K562 (cell line): ENCODE measurements around the gene PLEKHG3. TPM values are rescaled to one million over a fixed set of nuclear protein-coding genes. Genes with fewer than 3 reads are reported as not detected.
"Not testable (repeated sequence)": the region's sequence is repeated elsewhere in the genome, so short reads cannot be mapped to it uniquely, and the experiment has no call there.

Source experiments
- ATAC-seq: fragments of 200-7000 bp; cut with Tn5 transposase; 3 replicates; pipeline ENCODE4 v1.9.1; 2020; ENCODE audit warnings: moderate library complexity
- BruUV-seq: library from RNA; stranded (reverse); fragments of 400-500 nt; replicated peaks from 2 replicates; lab custom pipeline; 2021; lab: Mats Ljungman, UMichigan
- CTCF ChIA-PET: fragments of 300-600 bp; formaldehyde crosslinking; extraction: SDS; loops from one replicate; lab custom pipeline; 2021; ENCODE audit warnings: low intra/inter-chr PET ratio; lab: Yijun Ruan, JAX
- POLR2A ChIA-PET: fragments of 300-600, 350-650 bp; sonication (Branson Sonifier 250); formaldehyde crosslinking; extraction: SDS; loops from one replicate; lab custom pipeline; 2021; ENCODE audit warnings: antibody characterized with exemption, inconsistent platforms; lab: Yijun Ruan, JAX
- DNase-seq, 4 experiments: peaks; one replicate each; pipeline versions ENCODE4 v3.0.0 to v3.0.0-alpha.2; 2011 to 2018; ENCODE audit warnings: low spot score in 3 of 4, mixed read lengths in 3 of 4; ENCODE audit errors: extremely low read depth in 1 of 4
- FAIRE-seq: peaks from 2 replicates; lab custom pipeline; 2011; peaks lifted over from hg19 to GRCh38; lab: Jason Lieb, UNC
- H2AFZ ChIP-seq: 2 replicates; pipeline ENCODE4 v1.6.0; 2011; ENCODE audit warnings: low read depth, low read length, control low read depth, inconsistent platforms
- H3K27ac ChIP-seq: fragments of 200-600 bp; 3 replicates; pipeline ENCODE4 v1.8.0; 2011; ENCODE audit warnings: low read depth, mild to moderate bottlenecking, control low read depth, inconsistent platforms, low read length, moderate library complexity, mixed read lengths; ENCODE audit errors: extremely low read depth
- H3K27me3 ChIP-seq, 2 experiments: fragments of 300-600 bp in 1 of 2; 2 replicates in 1 of 2; 3 replicates in 1 of 2; pipeline versions ENCODE4 v1.6.0 to v1.8.0; 2011; ENCODE audit warnings: inconsistent platforms in 2 of 2, low read length in 2 of 2, mild to moderate bottlenecking in 1 of 2, mixed read lengths in 1 of 2, moderate library complexity in 1 of 2; ENCODE audit not compliant: control insufficient read depth in 2 of 2, insufficient read depth in 2 of 2
- H3K36me3 ChIP-seq: fragments of 300-600 bp; 3 replicates; pipeline ENCODE4 v1.8.0; 2011; ENCODE audit warnings: mild to moderate bottlenecking, low read length, inconsistent platforms; ENCODE audit not compliant: control insufficient read depth, insufficient read depth
- H3K4me1 ChIP-seq, 2 experiments: fragments of 200-600 bp in 1 of 2; replicated peaks in 1 of 2; 2 replicates in 1 of 2; 3 replicates in 1 of 2; pipeline versions ENCODE4 v1.5.1 to v1.8.0; 2011; ENCODE audit warnings: inconsistent platforms in 2 of 2, low read length in 2 of 2, mild to moderate bottlenecking in 1 of 2, mixed read lengths in 1 of 2, moderate library complexity in 1 of 2; ENCODE audit not compliant: control insufficient read depth in 2 of 2, insufficient read depth in 2 of 2
- H3K4me2 ChIP-seq: 2 replicates; pipeline ENCODE4 v1.6.1; 2011; ENCODE audit warnings: low read length, control low read depth, inconsistent platforms, mixed read lengths; ENCODE audit not compliant: insufficient read depth
- H3K4me3 ChIP-seq: fragments of 200-600 bp; sonication (generic), shearing (Covaris generic); 2 replicates; pipeline ENCODE4 v1.5.1; 2016; ENCODE audit warnings: control low read depth, inconsistent platforms
- H3K79me2 ChIP-seq: fragments of 200-600 bp; 3 replicates; pipeline ENCODE4 v1.8.0; 2011; ENCODE audit warnings: low read length, inconsistent platforms; ENCODE audit not compliant: control insufficient read depth, insufficient read depth
- H3K9ac ChIP-seq, 2 experiments: 2 replicates each; pipeline versions ENCODE4 v1.6.0 to v1.6.1; 2011; ENCODE audit warnings: low read depth in 2 of 2, low read length in 2 of 2, control low read depth in 1 of 2, inconsistent platforms in 1 of 2, mild to moderate bottlenecking in 1 of 2, mixed read lengths in 1 of 2; ENCODE audit not compliant: insufficient read depth in 1 of 2
- H3K9me1 ChIP-seq: one replicate; pipeline ENCODE4 v1.6.0; 2011; ENCODE audit warnings: inconsistent platforms, mild to moderate bottlenecking, low read length, moderate library complexity; ENCODE audit not compliant: control insufficient read depth, insufficient read depth
- H3K9me3 ChIP-seq: replicated peaks from 2 replicates; pipeline ENCODE4 v1.5.1; 2011; ENCODE audit warnings: low read depth, low read length, inconsistent platforms; ENCODE audit not compliant: control insufficient read depth, insufficient read depth
- H4K20me1 ChIP-seq: replicated peaks from 2 replicates; pipeline ENCODE4 v1.6.1; 2011; ENCODE audit warnings: low read length, inconsistent platforms, mixed read lengths; ENCODE audit not compliant: control insufficient read depth, insufficient read depth
- CBX3 ChIP-seq, 2 experiments: IDR thresholded peaks; 1 replicate in 1 of 2; 2 replicates in 1 of 2; pipeline ENCODE4 v1.6.1; 2012; ENCODE audit warnings: inconsistent platforms in 2 of 2, low read length in 2 of 2, borderline replicate concordance in 1 of 2, control low read depth in 1 of 2
- CHD2 ChIP-seq: IDR thresholded peaks from 2 replicates; pipeline ENCODE4 v1.6.1; 2011; ENCODE audit warnings: low read depth, low read length
- GABPB1 ChIP-seq: sonication (generic); formaldehyde crosslinking; IDR thresholded peaks from 2 replicates; pipeline ENCODE4 v1.8.0; 2022; ENCODE audit warnings: mild to moderate bottlenecking, missing genetic modification reagents
- HBP1 ChIP-seq: fragments of 450-650 bp; formaldehyde crosslinking; IDR thresholded peaks from 2 replicates; pipeline ENCODE4 v1.4.0; 2022; ENCODE audit warnings: missing genetic modification characterization
- MTA3 ChIP-seq: fragments of 450-650 bp; formaldehyde crosslinking; IDR thresholded peaks from 2 replicates; pipeline ENCODE4 v1.6.1; 2017; ENCODE audit warnings: mild to moderate bottlenecking, borderline replicate concordance
- NCOA4 ChIP-seq: fragments of 450-650 bp; IDR thresholded peaks from 2 replicates; pipeline ENCODE4 v1.6.1; 2018; ENCODE audit warnings: mild to moderate bottlenecking; ENCODE audit not compliant: partially characterized antibody
- NFYB ChIP-seq: IDR thresholded peaks from 2 replicates; pipeline ENCODE4 v1.6.1; 2011; ENCODE audit warnings: mild to moderate bottlenecking, moderate library complexity; ENCODE audit not compliant: insufficient read length; ENCODE audit errors: extremely low read depth
- POLR2G ChIP-seq: fragments of 200-400 bp; formaldehyde crosslinking; IDR thresholded peaks from 2 replicates; pipeline ENCODE4 v1.6.1; 2017; ENCODE audit warnings: low read depth, mild to moderate bottlenecking, antibody characterized with exemption, low read length, moderate library complexity
- PTBP1 ChIP-seq: fragments of 200-400 bp; formaldehyde crosslinking; IDR thresholded peaks from 2 replicates; pipeline ENCODE4 v1.6.1; 2017; ENCODE audit warnings: low read depth, low read length
- SMAD1 ChIP-seq: fragments of 150-350 bp; IDR thresholded peaks from 2 replicates; pipeline ENCODE4 v1.6.1; 2014; ENCODE audit warnings: low read length, low read depth; ENCODE audit not compliant: partially characterized antibody
- SRF ChIP-seq, 2 experiments: fragments of 250-450, 450-650 bp in 1 of 2; sonication (Bioruptor Pico) in 1 of 2; sonication (generic) in 1 of 2; formaldehyde crosslinking; IDR thresholded peaks; 2 replicates each; pipeline versions ENCODE4 v1.5.0 to v1.5.1; 2020 to 2022; ENCODE audit warnings: mild to moderate bottlenecking in 1 of 2, missing genetic modification reagents in 1 of 2
- THRAP3 ChIP-seq: fragments of 450-650 bp; IDR thresholded peaks from 2 replicates; pipeline ENCODE4 v1.6.1; 2016; ENCODE audit warnings: mild to moderate bottlenecking, inconsistent platforms, borderline replicate concordance
- U2AF2 ChIP-seq: fragments of 200-400 bp; formaldehyde crosslinking; optimal IDR thresholded peaks from 2 replicates; pipeline ENCODE3; 2017; ENCODE audit warnings: low read depth, mild to moderate bottlenecking, low read length
- ZNF124 ChIP-seq: sonication (generic); formaldehyde crosslinking; IDR thresholded peaks from 2 replicates; pipeline ENCODE4 v1.8.1; 2022; ENCODE audit warnings: missing genetic modification reagents
- ZNF589 ChIP-seq: fragments of 200-800 bp; sonication (Bioruptor generic); IDR thresholded peaks from 2 replicates; pipeline ENCODE4 v1.6.1; 2016; ENCODE audit warnings: low read depth, missing genetic modification characterization, missing compliant biosample characterization
- WGBS: fragments of 100-300 bp; shearing (Covaris generic); methylation state at CpG from one replicate; pipeline ENCODE4 v1.1.6; 2016; ENCODE audit warnings: low coverage, mixed read lengths; ENCODE audit not compliant: insufficient coverage; ENCODE audit errors: missing lambda C conversion rate; 5-methylcytosine and 5-hydroxymethylcytosine counted together
- in situ Hi-C: fragments of 300-500 bp; cut with MboI; formaldehyde crosslinking; loops from 4 replicates; pipeline ENCODE4 v1.15.0; 2018; ENCODE audit warnings: inconsistent platforms, mixed read lengths
- intact Hi-C: fragments of 100-400 bp; cut with micrococcal nuclease; formaldehyde crosslinking; loops from 2 replicates; pipeline ENCODE4 v1.14.2; 2022
- polyA plus RNA-seq, 8 experiments: library from polyadenylated mRNA; depleted of rRNA in 4 of 8; stranded (reverse) in 5 of 8; unstranded in 3 of 8; fragments of >200 nt; fragmentation: Nextera tagmentation in 2 of 8; fragmentation: Illumina TruSeq in 1 of 8; extraction: Ambion mirVana in 2 of 8; extraction: Trizol in 1 of 8; gene quantifications; 2 replicates each; pipeline versions ENCODE4 v1.2.1 to v1.2.3, GENCODE V29; 2011 to 2014; ENCODE audit warnings: inconsistent platforms in 1 of 8, missing spikeins in 1 of 8
- total RNA-seq, 7 experiments: library from RNA; depleted of rRNA in 6 of 7; stranded (reverse); fragments of >200 nt in 6 of 7; fragmentation: Illumina TruSeq in 2 of 7; extraction: Trizol in 2 of 7; gene quantifications; 2 replicates each; pipeline versions ENCODE4 v1.2.1 to v1.2.3, GENCODE V29; 2011 to 2021; ENCODE audit warnings: low replicate concordance in 1 of 7

PLEKHG3 gene
- total and polyA plus RNA-seq, 9 of the 15 experiments (the other 6 are each of a cell fraction or from before 2014, with no cell fraction given): 0.04 to 0.16 TPM; not detected in 7

GRCh38 chr14:64658700-64659264, 45.4 kb upstream of the PLEKHG3 start:
- H2AFZ ChIP-seq, FAIRE-seq, H3K9me1 ChIP-seq, H3K9ac ChIP-seq, ATAC-seq, H3K79me2 ChIP-seq, CTCF ChIA-PET, H3K4me3 ChIP-seq, in situ Hi-C loops, H3K27ac ChIP-seq, H4K20me1 ChIP-seq, H3K4me1 ChIP-seq, intact Hi-C loops, H3K9me3 ChIP-seq, BruUV-seq, H3K27me3 ChIP-seq, H3K36me3 ChIP-seq: not testable (repeated sequence)
- H3K4me2 ChIP-seq: peak overlapping the region; percentile 32; the same call in 1 of the 2 replicates
- POLR2A ChIA-PET: interaction anchor here (0.6 to 0.8 kb wide), 3 partner anchors 23 to 269 kb away, joined by 3 read pairs; no protein-coding TSS in a partner anchor
- WGBS: 12% methylated on average over 8 of the region's 13 CpGs
- DNase-seq: peak in 1 of 4 experiments; percentile 5
- peak; percentile 48 for TF ChIP-seq NFYB
- peak; percentile 26; the same call in 1 of the 2 replicates for TF ChIP-seq MTA3

- ChIA-PET CTCF (no interaction called here), POLR2A (interaction anchor here (0.8 kb wide), 1 partner anchor 24 kb away, joined by 3 read pairs; no protein-coding TSS in a partner anchor)
- DNase-seq (no peak), FAIRE-seq (no peak), ATAC-seq (no peak)
- Histone ChIP-seq H4K20me1 (no peaks in the 10 kb centered on the region; the same call in 1 of the 2 replicates), H3K79me2 (no peaks in the 10 kb centered on the region), H3K4me3 (no peak overlapping the region), H3K9me1 (no peaks in the 10 kb centered on the region), H2AFZ (no peak overlapping the region), H3K4me2 (0 out of 2 replicates have a peak overlapping the region, but pooled peaks have one; percentile 32), H3K27me3 (peaks cover 8 to 10% of the 10 kb centered on the region in 2 experiments; a peak in 4 of 5 replicates), H3K9ac (no peak overlapping the region), H3K4me1 (no peaks in the 10 kb centered on the region), H3K9me3 (no peaks in the 10 kb centered on the region), H3K36me3 (no peaks in the 10 kb centered on the region), H3K27ac (no peak overlapping the region)
- WGBS: 4% methylated on average over 5 of the region's 5 CpGs
- in situ Hi-C loops (no loop called here), intact Hi-C loops (no loop called here)
- BruUV-seq: no TSS peak
- TF ChIP-seq HBP1 (CRISPR knock-in tag): no peak
- TF ChIP-seq SRF (CRISPR knock-in tag; IDR thresholded peaks at IDR 0.05): no peak
- TF ChIP-seq THRAP3: no peak
- TF ChIP-seq ZNF124 (CRISPR knock-in tag): no peak
- TF ChIP-seq PTBP1: no peak
- TF ChIP-seq NCOA4: no peak
- no peak for TF ChIP-seq GABPB1
- no peak for TF ChIP-seq CHD2
- TF ChIP-seq CBX3 (IDR thresholded peaks at IDR 0.05; ENCODE audit: borderline replicate concordance in 1 of 2, low read length in 2 of 2): no peak
- no peak for TF ChIP-seq POLR2G
- TF ChIP-seq U2AF2: no peak
- no peak for TF ChIP-seq ZNF589
- no peak for TF ChIP-seq SMAD1
Observed at GRCh38 chr14:64659366-64659765, 44.9 kb upstream of the PLEKHG3 start.
